Endodermal cell (in vitro differentiated cells): ENCODE measurements around the gene GTF2E1. TPM values are rescaled to one million over a fixed set of nuclear protein-coding genes. Genes with fewer than 3 reads are reported as not detected.
"Not testable (repeated sequence)": the region's sequence is repeated elsewhere in the genome, so short reads cannot be mapped to it uniquely, and the experiment has no call there.

Experiments
- DNase-seq: peaks from one replicate; pipeline ENCODE4 v3.0.0-alpha.2; 2017
- H3K27ac ChIP-seq: 2 replicates; pipeline ENCODE4 v1.5.1; 2013; ENCODE audit warnings: mild to moderate bottlenecking, low read depth, low read length, moderate library complexity
- H3K27me3 ChIP-seq: 2 replicates; pipeline ENCODE4 v1.6.1; 2013; ENCODE audit warnings: mild to moderate bottlenecking, low read length, moderate library complexity; ENCODE audit not compliant: insufficient read depth, control insufficient read depth, poor library complexity, severe bottlenecking
- H3K36me3 ChIP-seq: 2 replicates; pipeline ENCODE4 v1.7.0; 2013; ENCODE audit warnings: mild to moderate bottlenecking, low read length, moderate library complexity; ENCODE audit not compliant: control insufficient read depth, insufficient read depth
- H3K4me1 ChIP-seq: one replicate; pipeline ENCODE4 v1.7.0; 2013; ENCODE audit warnings: low read length; ENCODE audit not compliant: control insufficient read depth, insufficient read depth
- H3K4me3 ChIP-seq: 2 replicates; pipeline ENCODE4 v1.5.1; 2013; ENCODE audit warnings: mild to moderate bottlenecking, low read length, moderate library complexity
- H3K9ac ChIP-seq: 2 replicates; pipeline ENCODE4 v1.6.1; 2013; ENCODE audit warnings: mild to moderate bottlenecking, low read length, moderate library complexity; ENCODE audit not compliant: poor library complexity, severe bottlenecking; ENCODE audit errors: extremely low read depth
- H3K9me3 ChIP-seq: 2 replicates; pipeline ENCODE4 v1.6.1; 2013; ENCODE audit warnings: mild to moderate bottlenecking, low read length, moderate library complexity; ENCODE audit not compliant: control insufficient read depth
- H3K27ac Mint-ChIP-seq: 2 replicates; pipeline ENCODE4 v1.8.0; 2020; ENCODE audit warnings: mixed read lengths
- H3K27me3 Mint-ChIP-seq: 2 replicates; pipeline ENCODE4 v1.8.0; 2021; ENCODE audit warnings: mild to moderate bottlenecking, mixed read lengths; ENCODE audit not compliant: insufficient read depth
- H3K36me3 Mint-ChIP-seq: 2 replicates; pipeline ENCODE4 v1.8.0; 2020; ENCODE audit warnings: low read depth, mixed read lengths
- H3K4me1 Mint-ChIP-seq: 2 replicates; pipeline ENCODE4 v1.8.0; 2020; ENCODE audit warnings: mixed read lengths
- H3K4me3 Mint-ChIP-seq: 2 replicates; pipeline ENCODE4 v1.8.0; 2020; ENCODE audit warnings: mild to moderate bottlenecking, moderate library complexity, mixed read lengths
- H3K9me3 Mint-ChIP-seq: 2 replicates; pipeline ENCODE4 v1.8.0; 2020; ENCODE audit warnings: mild to moderate bottlenecking, mixed read lengths
- WGBS, 2 experiments: methylation state at CpG; one replicate each; pipeline versions ENCODE4 v1.1.5 to v1.1.7; 2013; ENCODE audit warnings: missing lambda C conversion rate in 2 of 2, mixed read lengths in 1 of 2; ENCODE audit not compliant: insufficient coverage in 1 of 2, insufficient read length in 1 of 2; 5-methylcytosine and 5-hydroxymethylcytosine counted together
- total RNA-seq, 2 donors: library from RNA; stranded (reverse); fragmentation: NEBNext Ultra II Directional in 1 of 2; extraction: Animal tissue kit (Norgen Biotek cat#: 25700) in 1 of 2; gene quantifications; 2 replicates in 1 of 2; 3 replicates in 1 of 2; pipeline ENCODE4 v1.2.1, GENCODE V29; 2021
- TF ChIP-seq, protein P1 (sequence below): fragments of 200-600 bp; sonication (generic); conservative IDR thresholded peaks from 2 replicates; pipeline ENCODE4 v1.5.0; 2021; ENCODE audit warnings: antibody characterized with exemption, mild to moderate bottlenecking

The GTF2E1 gene
- total RNA-seq, 2 donors from 2014 or later = 42.6 to 51.1 TPM

DNA sequence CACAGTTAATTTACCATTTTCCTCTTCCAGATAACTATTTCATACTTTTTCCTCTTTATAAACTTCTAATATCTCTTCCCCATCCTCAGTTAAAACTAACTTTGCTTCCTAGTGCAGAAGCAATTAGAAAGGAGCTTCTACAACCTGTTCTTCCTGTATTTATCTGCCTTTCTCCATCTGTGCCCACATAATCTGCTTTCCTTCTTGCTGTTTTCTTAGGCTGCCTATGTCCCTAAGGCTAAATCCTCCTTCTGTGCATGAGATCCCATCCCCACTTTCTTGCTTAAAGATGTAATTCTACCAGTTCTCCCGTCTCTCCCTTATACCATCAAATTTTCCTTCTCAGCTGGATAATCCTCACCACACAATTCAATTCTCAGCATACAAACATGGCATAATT lies 32.2 kb upstream of the GTF2E1 start:
- H3K9me3 ChIP-seq = no peaks in the 10 kb centered on the region
- Mint-ChIP-seq H3K36me3 (no peaks in the 10 kb centered on the region), H3K9me3 (no peaks in the 10 kb centered on the region), H3K4me1 (no peaks in the 10 kb centered on the region), H3K27ac (no peak overlapping the region), H3K27me3 (no peaks in the 10 kb centered on the region), H3K4me3 (no peak overlapping the region)
- TF ChIP-seq, protein P1, sequence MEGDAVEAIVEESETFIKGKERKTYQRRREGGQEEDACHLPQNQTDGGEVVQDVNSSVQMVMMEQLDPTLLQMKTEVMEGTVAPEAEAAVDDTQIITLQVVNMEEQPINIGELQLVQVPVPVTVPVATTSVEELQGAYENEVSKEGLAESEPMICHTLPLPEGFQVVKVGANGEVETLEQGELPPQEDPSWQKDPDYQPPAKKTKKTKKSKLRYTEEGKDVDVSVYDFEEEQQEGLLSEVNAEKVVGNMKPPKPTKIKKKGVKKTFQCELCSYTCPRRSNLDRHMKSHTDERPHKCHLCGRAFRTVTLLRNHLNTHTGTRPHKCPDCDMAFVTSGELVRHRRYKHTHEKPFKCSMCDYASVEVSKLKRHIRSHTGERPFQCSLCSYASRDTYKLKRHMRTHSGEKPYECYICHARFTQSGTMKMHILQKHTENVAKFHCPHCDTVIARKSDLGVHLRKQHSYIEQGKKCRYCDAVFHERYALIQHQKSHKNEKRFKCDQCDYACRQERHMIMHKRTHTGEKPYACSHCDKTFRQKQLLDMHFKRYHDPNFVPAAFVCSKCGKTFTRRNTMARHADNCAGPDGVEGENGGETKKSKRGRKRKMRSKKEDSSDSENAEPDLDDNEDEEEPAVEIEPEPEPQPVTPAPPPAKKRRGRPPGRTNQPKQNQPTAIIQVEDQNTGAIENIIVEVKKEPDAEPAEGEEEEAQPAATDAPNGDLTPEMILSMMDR = no peak
- no peaks in the 10 kb centered on the region for H3K4me1 ChIP-seq
- H3K27ac ChIP-seq = no peak overlapping the region
- no peak overlapping the region for H3K9ac ChIP-seq
- peaks cover 5% of the 10 kb centered on the region for H3K36me3 ChIP-seq
- no peak overlapping the region for H3K4me3 ChIP-seq
- H3K27me3 ChIP-seq = no peaks in the 10 kb centered on the region
- no peak for DNase-seq
- WGBS, 2 experiments = 92 to 95% methylated on average over 1 of the region's 1 CpG

DNA sequence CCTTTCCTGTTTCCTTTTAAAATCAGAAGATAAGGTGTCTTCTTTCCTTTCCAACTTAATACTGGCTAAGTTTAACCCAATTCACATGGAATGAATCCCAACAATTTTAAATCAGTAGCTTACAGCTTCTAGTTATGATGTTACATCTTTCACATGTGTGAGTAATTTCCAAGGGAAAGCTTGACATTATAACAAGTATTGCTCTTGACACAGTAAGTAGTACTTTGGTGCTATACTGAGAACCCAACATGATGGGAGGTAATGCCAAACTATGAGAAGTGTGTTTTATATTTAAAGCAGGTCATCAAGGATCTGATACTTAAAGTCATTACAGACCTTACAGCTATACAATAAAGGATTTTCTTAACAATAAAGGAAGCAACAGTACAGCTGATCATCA lies 29.3 kb upstream of the GTF2E1 start:
- H3K9ac ChIP-seq = no peak overlapping the region
- TF ChIP-seq, protein P1 = no peak
- H3K9me3 Mint-ChIP-seq = no peaks in the 10 kb centered on the region
- H3K36me3 ChIP-seq = peaks cover 4% of the 10 kb centered on the region
- no peak overlapping the region for H3K27ac Mint-ChIP-seq
- no peaks in the 10 kb centered on the region for H3K4me1 Mint-ChIP-seq
- H3K4me3 Mint-ChIP-seq = no peak overlapping the region
- H3K36me3 Mint-ChIP-seq = no peaks in the 10 kb centered on the region
- H3K27me3 ChIP-seq = no peaks in the 10 kb centered on the region
- no peaks in the 10 kb centered on the region for H3K27me3 Mint-ChIP-seq
- no peak overlapping the region for H3K27ac ChIP-seq
- DNase-seq = no peak
- no peaks in the 10 kb centered on the region for H3K9me3 ChIP-seq
- H3K4me3 ChIP-seq = no peak overlapping the region
- H3K4me1 ChIP-seq = no peaks in the 10 kb centered on the region

DNA sequence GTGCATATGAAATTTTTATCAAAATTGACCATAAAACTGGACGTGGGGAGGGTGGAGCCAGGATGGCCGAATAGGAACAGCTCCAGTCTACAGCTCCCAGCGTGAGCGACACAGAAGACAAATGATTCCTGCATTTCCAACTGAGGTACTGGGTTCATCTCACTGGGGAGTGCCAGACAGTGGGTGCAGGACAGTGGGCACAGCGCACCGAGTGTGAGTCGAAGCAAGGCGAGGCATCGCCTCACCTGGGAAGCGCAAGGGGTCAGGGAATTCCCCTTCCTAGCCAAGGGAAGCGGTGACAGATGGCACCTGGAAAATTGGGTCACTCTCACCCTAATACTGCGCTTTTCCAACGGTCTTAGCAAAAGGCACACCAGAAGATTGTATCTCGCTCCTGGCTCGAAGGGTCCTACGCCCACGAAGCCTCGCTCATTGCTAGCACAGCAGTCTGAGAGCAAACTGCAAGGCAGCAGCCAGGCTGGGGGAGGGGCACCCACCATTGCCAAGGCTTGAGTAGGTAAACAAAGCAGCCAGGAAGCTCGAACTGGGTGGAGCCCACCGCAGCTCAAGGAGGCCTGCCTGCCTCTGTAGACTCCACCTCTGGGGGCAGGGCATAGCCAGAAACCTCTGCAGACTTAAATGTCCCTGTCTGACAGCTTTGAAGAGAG lies 23.2 kb upstream of the GTF2E1 start:
- H3K4me1 ChIP-seq, H3K27me3 Mint-ChIP-seq, H3K27ac ChIP-seq, H3K9me3 ChIP-seq, H3K4me1 Mint-ChIP-seq, H3K27me3 ChIP-seq, H3K9ac ChIP-seq, H3K36me3 ChIP-seq: not testable (repeated sequence)
- Mint-ChIP-seq H3K27ac (peak overlapping the region; percentile 91), H3K4me3 (peak overlapping the region; percentile 68), H3K36me3 (peaks cover 21% of the 10 kb centered on the region), H3K9me3 (peaks cover 11% of the 10 kb centered on the region)
- peak overlapping the region; percentile 72 for H3K4me3 ChIP-seq
- DNase-seq = peak; percentile 78
- TF ChIP-seq, protein P1 = peak; percentile 21
- WGBS, 2 experiments = 40 to 50% methylated on average over 13 to 20 of the region's 20 CpGs
